ENCODE results near the gene BMI1.

BMI1 gene

GRCh38 chr10:22369434-22370072 is 48.7 kb downstream of the BMI1 start (continued):
- no peak for TF ChIP-seq ZNF560 (tag by site-specific recombination; IDR thresholded peaks at IDR 0.05; ENCODE audit: borderline replicate concordance)
- no peak for TF ChIP-seq ZNF114 (tag by site-specific recombination; IDR thresholded peaks at IDR 0.05)
- no peak for TF ChIP-seq BCL11B (tag by site-specific recombination; IDR thresholded peaks at IDR 0.05; ENCODE audit: low read depth)
- TF ChIP-seq ZBTB17 (tag by site-specific recombination; IDR thresholded peaks at IDR 0.05), result no peak
- TF ChIP-seq ZNF555 (tag by site-specific recombination; conservative IDR thresholded peaks at IDR 0.05), result no peak
- peak; percentile 84 for TF ChIP-seq ZNF660 (tag by site-specific recombination; IDR thresholded peaks at IDR 0.05)
- TF ChIP-seq TSHZ1 (tag by site-specific recombination; IDR thresholded peaks at IDR 0.05; ENCODE audit: borderline replicate concordance), result peak; percentile 25; the same call in 1 of the 2 replicates
- TF ChIP-seq ZNF146 (tag by site-specific recombination; IDR thresholded peaks at IDR 0.05), result no peak; the same call in 1 of the 2 replicates
- TF ChIP-seq ZBTB26 (tag by site-specific recombination; optimal IDR thresholded peaks at IDR 0.05), result no peak
- TF ChIP-seq ZNF664 (tag by site-specific recombination; IDR thresholded peaks at IDR 0.05), result peak; percentile 100
- TF ChIP-seq ZBTB49 (tag by site-specific recombination; IDR thresholded peaks at IDR 0.05; ENCODE audit: low read depth), result no peak
- no peak for TF ChIP-seq SETDB1 (IDR thresholded peaks at IDR 0.05; ENCODE audit: insufficient read length, low read length)
- TF ChIP-seq ZNF10 (tag by site-specific recombination; IDR thresholded peaks at IDR 0.05), result 0 out of 2 replicates have a peak, but pooled peaks have one; percentile 57
- peak; percentile 61; the same call in 1 of the 2 replicates for TF ChIP-seq ZNF768 (tag by site-specific recombination; IDR thresholded peaks at IDR 0.05)

GRCh38 chr10:22370320-22370719 is 49.4 kb downstream of the BMI1 start:
- Histone ChIP-seq H3K27ac (ENCODE audit: extremely low read depth, low read depth, low read length) (no peak overlapping the region), H3K36me3 (ENCODE audit: control insufficient read depth in 2 of 2, insufficient read depth in 1 of 2, low read length in 2 of 2) (no peaks in the 10 kb centered on the region), H3K9me3 (ENCODE audit: control insufficient read depth, insufficient read depth, low read depth, low read length) (no peaks in the 10 kb centered on the region), H3K4me1 (ENCODE audit: control insufficient read depth, insufficient read depth, low read length) (no peaks in the 10 kb centered on the region), H3K4me3 (ENCODE audit: low read depth, low read length) (no peak overlapping the region)
- POLR2A ChIA-PET, result no interaction called here
- CTCF ChIA-PET, result interaction anchor here (0.6 to 0.8 kb wide), 2 partner anchors 26 to 154 kb away, joined by 3 read pairs; no protein-coding TSS in a partner anchor
- TF ChIP-seq ZNF433 (tag by site-specific recombination; IDR thresholded peaks at IDR 0.05; ENCODE audit: low read depth) (no peak), MEIS1 (CRISPR knock-in tag; IDR thresholded peaks at IDR 0.05; ENCODE audit: borderline replicate concordance) (no peak), IKZF3 (tag by site-specific recombination; IDR thresholded peaks at IDR 0.05) (no peak), ZNF221 (tag by site-specific recombination; IDR thresholded peaks at IDR 0.05; ENCODE audit: borderline replicate concordance) (no peak), ZNF664 (tag by site-specific recombination; IDR thresholded peaks at IDR 0.05) (no peak), ATF2 (tag by site-specific recombination; IDR thresholded peaks at IDR 0.05; ENCODE audit: low read depth) (no peak), HOXA7 (CRISPR knock-in tag; IDR thresholded peaks at IDR 0.05; ENCODE audit: borderline replicate concordance) (no peak), ZNF223 (tag by site-specific recombination; IDR thresholded peaks at IDR 0.05) (no peak), ZNF37A (tag by site-specific recombination; IDR thresholded peaks at IDR 0.05) (no peak), ZNF148 (tag by site-specific recombination; IDR thresholded peaks at IDR 0.05; ENCODE audit: borderline replicate concordance) (no peak), ZNF530 (tag by site-specific recombination; IDR thresholded peaks at IDR 0.05; ENCODE audit: low read depth) (no peak), ZSCAN23 (tag by site-specific recombination; IDR thresholded peaks at IDR 0.05) (no peak), ZNF670 (tag by site-specific recombination; IDR thresholded peaks at IDR 0.05; ENCODE audit: low read depth) (no peak)
